Stimulated activated CD4-positive, alpha-beta T cell treated with anti-CD3 and anti-CD28 coated beads, Interleukin-1b, Interleukin-23, amount 100 ng/mL, for 1 hour (primary cell): Measurements from ENCODE around the gene BAZ2B.

Source experiments
- DNase-seq, 2 donors: peaks; one replicate each; pipeline ENCODE4 v3.0.0-alpha.2; 2020; ENCODE audit warnings: low read depth in 2 of 2

Gene BAZ2B

GRCh38 chr2:159322419-159322818 lies 293.9 kb downstream of the BAZ2B start:
- DNase-seq = no peak

- no peak for DNase-seq
Observed at GRCh38 chr2:159317392-159318088, 298.8 kb downstream of the BAZ2B start.

- no peak for DNase-seq
Observed at GRCh38 chr2:159307942-159308341, 308.4 kb downstream of the BAZ2B start.

- DNase-seq = no peak
Observed at GRCh38 chr2:159300586-159300985, 315.8 kb downstream of the BAZ2B start.

- DNase-seq = no peak
Observed at GRCh38 chr2:159298967-159299366, 317.4 kb downstream of the BAZ2B start.

- no peak for DNase-seq
Observed at GRCh38 chr2:159297042-159297707, 319.2 kb downstream of the BAZ2B start.

- no peak for DNase-seq
Observed at GRCh38 chr2:159292157-159292556, 324.2 kb downstream of the BAZ2B start.

GRCh38 chr2:159290289-159290907 lies 325.9 kb downstream of the BAZ2B start:
- no peak for DNase-seq

GRCh38 chr2:159287733-159288132 lies 328.6 kb downstream of the BAZ2B start:
- DNase-seq = no peak

- peak; percentile 92 to 95 for DNase-seq
Observed at GRCh38 chr2:159286709-159287441, 329.5 kb downstream of the BAZ2B start.

- no peak for DNase-seq
Observed at GRCh38 chr2:159285929-159286708, 330.2 kb downstream of the BAZ2B start, which contains the start of gene WDSUB1. Gene WDSUB1, minus strand, starts transcription at chr2:159286703. Its CDS starts 3,634 bp downstream, at chr2:159283069.

- no peak for DNase-seq
Observed at GRCh38 chr2:159285433-159285832, 330.9 kb downstream of the BAZ2B start.

- no peak for DNase-seq
Observed at GRCh38 chr2:159283529-159283928, 332.8 kb downstream of the BAZ2B start.

GRCh38 chr2:159281002-159281401 lies 335.3 kb downstream of the BAZ2B start:
- DNase-seq = no peak

- DNase-seq = no peak
Observed at GRCh38 chr2:159279700-159280099, 336.6 kb downstream of the BAZ2B start.

GRCh38 chr2:159275111-159275510 lies 341.2 kb downstream of the BAZ2B start:
- no peak for DNase-seq

GRCh38 chr2:159272156-159272555 lies 344.2 kb downstream of the BAZ2B start:
- no peak for DNase-seq

GRCh38 chr2:159270744-159271379 lies 345.5 kb downstream of the BAZ2B start:
- no peak for DNase-seq
